NCI-H1417 treated with DMSO at 0.1 percent for 48 hours (cell line): ENCODE data around the gene DEGS2.

Source experiments
- DNase-seq: peaks from one replicate; lab custom pipeline; 2025; lab: John Stamatoyannopoulos, UW

Gene DEGS2

GRCh38 chr14:100111931-100112704 is 47.3 kb downstream of the DEGS2 start:
- DNase-seq, result no peak

- DNase-seq, result no peak
These were observed 48.6 kb downstream of the DEGS2 start for GRCh38 chr14:100110816-100111215.

GRCh38 chr14:100109594-100109955 is 49.9 kb downstream of the DEGS2 start:
- DNase-seq, result no peak

GRCh38 chr14:100108840-100109593 is 50.4 kb downstream of the DEGS2 start:
- DNase-seq, result no peak

- peak; percentile 11 for DNase-seq
These were observed 51.2 kb downstream of the DEGS2 start for GRCh38 chr14:100108042-100108825.

GRCh38 chr14:100107236-100107635 is 52.2 kb downstream of the DEGS2 start:
- DNase-seq, result no peak

- no peak for DNase-seq
These were observed 53.0 kb downstream of the DEGS2 start for GRCh38 chr14:100106250-100107112.

- no peak for DNase-seq
These were observed 53.9 kb downstream of the DEGS2 start for GRCh38 chr14:100105357-100106169.

- no peak for DNase-seq
These were observed 54.7 kb downstream of the DEGS2 start for GRCh38 chr14:100104523-100105300.

GRCh38 chr14:100104006-100104352 is 55.5 kb downstream of the DEGS2 start:
- no peak for DNase-seq

- DNase-seq, result no peak
These were observed 56.0 kb downstream of the DEGS2 start for GRCh38 chr14:100103250-100104005.

GRCh38 chr14:100102156-100102785 is 57.2 kb downstream of the DEGS2 start:
- DNase-seq, result no peak

GRCh38 chr14:100100032-100100703 is 59.3 kb downstream of the DEGS2 start:
- no peak for DNase-seq

- no peak for DNase-seq
These were observed 61.3 kb downstream of the DEGS2 start for GRCh38 chr14:100098171-100098570.

- no peak for DNase-seq
These were observed 62.8 kb downstream of the DEGS2 start for GRCh38 chr14:100096656-100097055.
